Panc1 (cell line): ENCODE results near the gene CADM4.

Experiments used
- POLR2AphosphoS5 ChIP-seq: IDR thresholded peaks from 2 replicates; pipeline ENCODE4 v1.6.1; 2012; ENCODE audit warnings: mild to moderate bottlenecking, low read depth, low read length, moderate library complexity
- SIN3A ChIP-seq: IDR thresholded peaks from 2 replicates; pipeline ENCODE4 v1.6.1; 2012; ENCODE audit warnings: low read depth, mild to moderate bottlenecking, low read length, moderate library complexity, borderline replicate concordance; ENCODE audit not compliant: insufficient read depth
- TCF7L2 ChIP-seq: IDR thresholded peaks from 2 replicates; pipeline ENCODE4 v1.6.1; 2011; ENCODE audit warnings: mild to moderate bottlenecking, low read depth, low read length, inconsistent platforms
- TF ChIP-seq, protein P1 (sequence below): fragments of 450-650 bp; IDR thresholded peaks from 2 replicates; pipeline ENCODE4 v1.5.1; 2017; ENCODE audit warnings: mild to moderate bottlenecking
- TF ChIP-seq, protein P2 (sequence below), 2 experiments: IDR thresholded peaks; 2 replicates each; pipeline ENCODE4 v1.6.1; 2011 to 2012; ENCODE audit warnings: low read depth in 2 of 2, control low read depth in 1 of 2, low read length in 1 of 2, mild to moderate bottlenecking in 1 of 2, moderate library complexity in 1 of 2; ENCODE audit not compliant: insufficient read depth in 1 of 2

DNA sequence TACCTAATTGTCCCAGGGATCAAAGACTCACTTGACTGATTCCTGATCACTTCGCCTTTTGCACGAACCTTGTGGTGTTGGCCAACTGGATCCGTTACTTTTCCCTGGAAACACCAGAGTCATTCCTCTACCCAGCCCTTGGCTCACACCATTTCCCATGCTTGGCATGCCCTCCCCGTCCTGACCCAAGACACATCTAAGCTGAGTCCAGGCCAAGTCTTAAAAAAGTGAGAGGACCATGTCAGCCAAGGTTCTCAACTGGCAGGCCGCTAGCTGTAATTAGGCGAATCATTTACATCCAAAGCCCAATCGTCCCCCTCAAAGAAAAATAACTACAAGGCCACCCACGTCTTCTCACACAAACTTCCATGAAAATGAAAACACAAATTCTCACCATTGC lies 18.8 kb upstream of the CADM4 start:
- TF ChIP-seq, protein P1, sequence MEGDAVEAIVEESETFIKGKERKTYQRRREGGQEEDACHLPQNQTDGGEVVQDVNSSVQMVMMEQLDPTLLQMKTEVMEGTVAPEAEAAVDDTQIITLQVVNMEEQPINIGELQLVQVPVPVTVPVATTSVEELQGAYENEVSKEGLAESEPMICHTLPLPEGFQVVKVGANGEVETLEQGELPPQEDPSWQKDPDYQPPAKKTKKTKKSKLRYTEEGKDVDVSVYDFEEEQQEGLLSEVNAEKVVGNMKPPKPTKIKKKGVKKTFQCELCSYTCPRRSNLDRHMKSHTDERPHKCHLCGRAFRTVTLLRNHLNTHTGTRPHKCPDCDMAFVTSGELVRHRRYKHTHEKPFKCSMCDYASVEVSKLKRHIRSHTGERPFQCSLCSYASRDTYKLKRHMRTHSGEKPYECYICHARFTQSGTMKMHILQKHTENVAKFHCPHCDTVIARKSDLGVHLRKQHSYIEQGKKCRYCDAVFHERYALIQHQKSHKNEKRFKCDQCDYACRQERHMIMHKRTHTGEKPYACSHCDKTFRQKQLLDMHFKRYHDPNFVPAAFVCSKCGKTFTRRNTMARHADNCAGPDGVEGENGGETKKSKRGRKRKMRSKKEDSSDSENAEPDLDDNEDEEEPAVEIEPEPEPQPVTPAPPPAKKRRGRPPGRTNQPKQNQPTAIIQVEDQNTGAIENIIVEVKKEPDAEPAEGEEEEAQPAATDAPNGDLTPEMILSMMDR = no peak
- TF ChIP-seq TCF7L2 (no peak), POLR2AphosphoS5 (no peak), SIN3A (no peak)
- TF ChIP-seq, protein P2, sequence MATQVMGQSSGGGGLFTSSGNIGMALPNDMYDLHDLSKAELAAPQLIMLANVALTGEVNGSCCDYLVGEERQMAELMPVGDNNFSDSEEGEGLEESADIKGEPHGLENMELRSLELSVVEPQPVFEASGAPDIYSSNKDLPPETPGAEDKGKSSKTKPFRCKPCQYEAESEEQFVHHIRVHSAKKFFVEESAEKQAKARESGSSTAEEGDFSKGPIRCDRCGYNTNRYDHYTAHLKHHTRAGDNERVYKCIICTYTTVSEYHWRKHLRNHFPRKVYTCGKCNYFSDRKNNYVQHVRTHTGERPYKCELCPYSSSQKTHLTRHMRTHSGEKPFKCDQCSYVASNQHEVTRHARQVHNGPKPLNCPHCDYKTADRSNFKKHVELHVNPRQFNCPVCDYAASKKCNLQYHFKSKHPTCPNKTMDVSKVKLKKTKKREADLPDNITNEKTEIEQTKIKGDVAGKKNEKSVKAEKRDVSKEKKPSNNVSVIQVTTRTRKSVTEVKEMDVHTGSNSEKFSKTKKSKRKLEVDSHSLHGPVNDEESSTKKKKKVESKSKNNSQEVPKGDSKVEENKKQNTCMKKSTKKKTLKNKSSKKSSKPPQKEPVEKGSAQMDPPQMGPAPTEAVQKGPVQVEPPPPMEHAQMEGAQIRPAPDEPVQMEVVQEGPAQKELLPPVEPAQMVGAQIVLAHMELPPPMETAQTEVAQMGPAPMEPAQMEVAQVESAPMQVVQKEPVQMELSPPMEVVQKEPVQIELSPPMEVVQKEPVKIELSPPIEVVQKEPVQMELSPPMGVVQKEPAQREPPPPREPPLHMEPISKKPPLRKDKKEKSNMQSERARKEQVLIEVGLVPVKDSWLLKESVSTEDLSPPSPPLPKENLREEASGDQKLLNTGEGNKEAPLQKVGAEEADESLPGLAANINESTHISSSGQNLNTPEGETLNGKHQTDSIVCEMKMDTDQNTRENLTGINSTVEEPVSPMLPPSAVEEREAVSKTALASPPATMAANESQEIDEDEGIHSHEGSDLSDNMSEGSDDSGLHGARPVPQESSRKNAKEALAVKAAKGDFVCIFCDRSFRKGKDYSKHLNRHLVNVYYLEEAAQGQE (IDR thresholded peaks at IDR 0.05; ENCODE audit: insufficient read depth in 1 of 2, low read depth in 2 of 2, low read length in 1 of 2) = no peak
